ENCODE data around the gene LIMS2.

DNA sequence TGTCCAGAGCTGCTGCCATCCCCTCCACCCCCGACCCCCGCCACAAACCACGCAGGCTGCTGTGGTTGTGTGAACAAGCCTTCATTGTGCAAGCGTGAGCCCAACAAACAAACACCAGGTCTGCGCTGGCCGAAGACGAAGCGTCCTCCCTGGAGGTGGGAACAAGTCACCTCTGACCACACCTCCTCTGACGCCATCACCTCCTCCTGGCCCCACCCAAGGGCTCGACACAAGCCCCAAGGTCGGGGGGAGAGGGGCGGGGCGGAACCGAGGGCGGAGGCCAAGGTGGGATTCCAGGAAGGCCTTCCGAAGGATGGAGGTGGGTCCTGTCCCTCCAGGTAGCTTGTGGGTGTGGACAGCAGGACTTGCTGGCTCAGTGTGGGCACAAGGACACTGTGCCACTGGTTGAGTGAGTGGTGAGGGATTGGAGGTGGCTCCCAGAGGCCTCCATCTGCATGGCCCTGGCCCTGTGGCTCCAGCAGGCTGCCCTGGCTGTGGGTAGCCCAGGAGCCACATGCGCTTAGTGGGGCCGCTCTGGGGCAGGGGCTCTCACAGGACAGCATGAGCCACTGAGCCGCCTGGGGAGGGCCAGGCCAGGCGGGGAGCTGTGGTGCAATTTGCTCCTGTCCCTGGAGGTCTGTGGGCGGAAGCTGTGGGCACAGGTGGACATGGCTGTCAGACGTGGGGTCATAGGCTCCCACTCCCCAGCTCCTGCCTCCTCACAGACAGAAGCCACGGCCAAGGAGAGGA lies 36.8 kb downstream of the LIMS2 start:
- TF ChIP-seq, protein P1, sequence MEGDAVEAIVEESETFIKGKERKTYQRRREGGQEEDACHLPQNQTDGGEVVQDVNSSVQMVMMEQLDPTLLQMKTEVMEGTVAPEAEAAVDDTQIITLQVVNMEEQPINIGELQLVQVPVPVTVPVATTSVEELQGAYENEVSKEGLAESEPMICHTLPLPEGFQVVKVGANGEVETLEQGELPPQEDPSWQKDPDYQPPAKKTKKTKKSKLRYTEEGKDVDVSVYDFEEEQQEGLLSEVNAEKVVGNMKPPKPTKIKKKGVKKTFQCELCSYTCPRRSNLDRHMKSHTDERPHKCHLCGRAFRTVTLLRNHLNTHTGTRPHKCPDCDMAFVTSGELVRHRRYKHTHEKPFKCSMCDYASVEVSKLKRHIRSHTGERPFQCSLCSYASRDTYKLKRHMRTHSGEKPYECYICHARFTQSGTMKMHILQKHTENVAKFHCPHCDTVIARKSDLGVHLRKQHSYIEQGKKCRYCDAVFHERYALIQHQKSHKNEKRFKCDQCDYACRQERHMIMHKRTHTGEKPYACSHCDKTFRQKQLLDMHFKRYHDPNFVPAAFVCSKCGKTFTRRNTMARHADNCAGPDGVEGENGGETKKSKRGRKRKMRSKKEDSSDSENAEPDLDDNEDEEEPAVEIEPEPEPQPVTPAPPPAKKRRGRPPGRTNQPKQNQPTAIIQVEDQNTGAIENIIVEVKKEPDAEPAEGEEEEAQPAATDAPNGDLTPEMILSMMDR (conservative IDR thresholded peaks at IDR 0.05; ENCODE audit: low read depth in 2 of 2) = no peak
- TF ChIP-seq EZH2 (IDR thresholded peaks at IDR 0.05; ENCODE audit: low read depth, unreplicated experiment) (no peak), POLR2AphosphoS5 (IDR thresholded peaks at IDR 0.05; ENCODE audit: low read depth) (no peak; the same call in 1 of the 2 replicates), EZH2phosphoT487 (IDR thresholded peaks at IDR 0.05; ENCODE audit: unreplicated experiment) (no peak), ZNF114 (CRISPR knock-in tag; IDR thresholded peaks at IDR 0.05) (no peak), JUNB (IDR thresholded peaks at IDR 0.05; ENCODE audit: unreplicated experiment) (no peak), CREB1 (CRISPR knock-in tag; IDR thresholded peaks at IDR 0.05; ENCODE audit: low read depth) (0 out of 2 replicates have a peak, but pooled peaks have one; percentile 21), NANOG (IDR thresholded peaks at IDR 0.05; ENCODE audit: borderline replicate concordance) (no peak), STAT1 (IDR thresholded peaks at IDR 0.05; ENCODE audit: unreplicated experiment) (no peak)
- TF ChIP-seq, protein P2, sequence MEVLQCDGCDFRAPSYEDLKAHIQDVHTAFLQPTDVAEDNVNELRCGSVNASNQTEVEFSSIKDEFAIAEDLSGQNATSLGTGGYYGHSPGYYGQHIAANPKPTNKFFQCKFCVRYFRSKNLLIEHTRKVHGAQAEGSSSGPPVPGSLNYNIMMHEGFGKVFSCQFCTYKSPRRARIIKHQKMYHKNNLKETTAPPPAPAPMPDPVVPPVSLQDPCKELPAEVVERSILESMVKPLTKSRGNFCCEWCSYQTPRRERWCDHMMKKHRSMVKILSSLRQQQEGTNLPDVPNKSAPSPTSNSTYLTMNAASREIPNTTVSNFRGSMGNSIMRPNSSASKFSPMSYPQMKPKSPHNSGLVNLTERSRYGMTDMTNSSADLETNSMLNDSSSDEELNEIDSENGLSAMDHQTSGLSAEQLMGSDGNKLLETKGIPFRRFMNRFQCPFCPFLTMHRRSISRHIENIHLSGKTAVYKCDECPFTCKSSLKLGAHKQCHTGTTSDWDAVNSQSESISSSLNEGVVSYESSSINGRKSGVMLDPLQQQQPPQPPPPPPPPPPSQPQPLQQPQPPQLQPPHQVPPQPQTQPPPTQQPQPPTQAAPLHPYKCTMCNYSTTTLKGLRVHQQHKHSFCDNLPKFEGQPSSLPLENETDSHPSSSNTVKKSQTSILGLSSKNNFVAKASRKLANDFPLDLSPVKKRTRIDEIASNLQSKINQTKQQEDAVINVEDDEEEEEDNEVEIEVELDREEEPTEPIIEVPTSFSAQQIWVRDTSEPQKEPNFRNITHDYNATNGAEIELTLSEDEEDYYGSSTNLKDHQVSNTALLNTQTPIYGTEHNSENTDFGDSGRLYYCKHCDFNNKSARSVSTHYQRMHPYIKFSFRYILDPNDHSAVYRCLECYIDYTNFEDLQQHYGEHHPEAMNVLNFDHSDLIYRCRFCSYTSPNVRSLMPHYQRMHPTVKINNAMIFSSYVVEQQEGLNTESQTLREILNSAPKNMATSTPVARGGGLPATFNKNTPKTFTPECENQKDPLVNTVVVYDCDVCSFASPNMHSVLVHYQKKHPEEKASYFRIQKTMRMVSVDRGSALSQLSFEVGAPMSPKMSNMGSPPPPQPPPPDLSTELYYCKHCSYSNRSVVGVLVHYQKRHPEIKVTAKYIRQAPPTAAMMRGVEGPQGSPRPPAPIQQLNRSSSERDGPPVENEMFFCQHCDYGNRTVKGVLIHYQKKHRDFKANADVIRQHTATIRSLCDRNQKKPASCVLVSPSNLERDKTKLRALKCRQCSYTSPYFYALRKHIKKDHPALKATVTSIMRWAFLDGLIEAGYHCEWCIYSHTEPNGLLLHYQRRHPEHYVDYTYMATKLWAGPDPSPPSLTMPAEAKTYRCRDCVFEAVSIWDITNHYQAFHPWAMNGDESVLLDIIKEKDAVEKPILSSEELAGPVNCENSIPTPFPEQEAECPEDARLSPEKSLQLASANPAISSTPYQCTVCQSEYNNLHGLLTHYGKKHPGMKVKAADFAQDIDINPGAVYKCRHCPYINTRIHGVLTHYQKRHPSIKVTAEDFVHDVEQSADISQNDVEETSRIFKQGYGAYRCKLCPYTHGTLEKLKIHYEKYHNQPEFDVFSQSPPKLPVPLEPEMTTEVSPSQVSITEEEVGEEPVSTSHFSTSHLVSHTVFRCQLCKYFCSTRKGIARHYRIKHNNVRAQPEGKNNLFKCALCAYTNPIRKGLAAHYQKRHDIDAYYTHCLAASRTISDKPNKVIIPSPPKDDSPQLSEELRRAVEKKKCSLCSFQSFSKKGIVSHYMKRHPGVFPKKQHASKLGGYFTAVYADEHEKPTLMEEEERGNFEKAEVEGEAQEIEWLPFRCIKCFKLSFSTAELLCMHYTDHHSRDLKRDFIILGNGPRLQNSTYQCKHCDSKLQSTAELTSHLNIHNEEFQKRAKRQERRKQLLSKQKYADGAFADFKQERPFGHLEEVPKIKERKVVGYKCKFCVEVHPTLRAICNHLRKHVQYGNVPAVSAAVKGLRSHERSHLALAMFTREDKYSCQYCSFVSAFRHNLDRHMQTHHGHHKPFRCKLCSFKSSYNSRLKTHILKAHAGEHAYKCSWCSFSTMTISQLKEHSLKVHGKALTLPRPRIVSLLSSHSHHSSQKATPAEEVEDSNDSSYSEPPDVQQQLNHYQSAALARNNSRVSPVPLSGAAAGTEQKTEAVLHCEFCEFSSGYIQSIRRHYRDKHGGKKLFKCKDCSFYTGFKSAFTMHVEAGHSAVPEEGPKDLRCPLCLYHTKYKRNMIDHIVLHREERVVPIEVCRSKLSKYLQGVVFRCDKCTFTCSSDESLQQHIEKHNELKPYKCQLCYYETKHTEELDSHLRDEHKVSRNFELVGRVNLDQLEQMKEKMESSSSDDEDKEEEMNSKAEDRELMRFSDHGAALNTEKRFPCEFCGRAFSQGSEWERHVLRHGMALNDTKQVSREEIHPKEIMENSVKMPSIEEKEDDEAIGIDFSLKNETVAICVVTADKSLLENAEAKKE (CRISPR knock-in tag; IDR thresholded peaks at IDR 0.05) = no peak
- TF ChIP-seq, protein P3, sequence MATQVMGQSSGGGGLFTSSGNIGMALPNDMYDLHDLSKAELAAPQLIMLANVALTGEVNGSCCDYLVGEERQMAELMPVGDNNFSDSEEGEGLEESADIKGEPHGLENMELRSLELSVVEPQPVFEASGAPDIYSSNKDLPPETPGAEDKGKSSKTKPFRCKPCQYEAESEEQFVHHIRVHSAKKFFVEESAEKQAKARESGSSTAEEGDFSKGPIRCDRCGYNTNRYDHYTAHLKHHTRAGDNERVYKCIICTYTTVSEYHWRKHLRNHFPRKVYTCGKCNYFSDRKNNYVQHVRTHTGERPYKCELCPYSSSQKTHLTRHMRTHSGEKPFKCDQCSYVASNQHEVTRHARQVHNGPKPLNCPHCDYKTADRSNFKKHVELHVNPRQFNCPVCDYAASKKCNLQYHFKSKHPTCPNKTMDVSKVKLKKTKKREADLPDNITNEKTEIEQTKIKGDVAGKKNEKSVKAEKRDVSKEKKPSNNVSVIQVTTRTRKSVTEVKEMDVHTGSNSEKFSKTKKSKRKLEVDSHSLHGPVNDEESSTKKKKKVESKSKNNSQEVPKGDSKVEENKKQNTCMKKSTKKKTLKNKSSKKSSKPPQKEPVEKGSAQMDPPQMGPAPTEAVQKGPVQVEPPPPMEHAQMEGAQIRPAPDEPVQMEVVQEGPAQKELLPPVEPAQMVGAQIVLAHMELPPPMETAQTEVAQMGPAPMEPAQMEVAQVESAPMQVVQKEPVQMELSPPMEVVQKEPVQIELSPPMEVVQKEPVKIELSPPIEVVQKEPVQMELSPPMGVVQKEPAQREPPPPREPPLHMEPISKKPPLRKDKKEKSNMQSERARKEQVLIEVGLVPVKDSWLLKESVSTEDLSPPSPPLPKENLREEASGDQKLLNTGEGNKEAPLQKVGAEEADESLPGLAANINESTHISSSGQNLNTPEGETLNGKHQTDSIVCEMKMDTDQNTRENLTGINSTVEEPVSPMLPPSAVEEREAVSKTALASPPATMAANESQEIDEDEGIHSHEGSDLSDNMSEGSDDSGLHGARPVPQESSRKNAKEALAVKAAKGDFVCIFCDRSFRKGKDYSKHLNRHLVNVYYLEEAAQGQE (IDR thresholded peaks at IDR 0.05; ENCODE audit: unreplicated experiment) = no peak
